Muscle layer of duodenum (tissue), 2 donors: ENCODE measurements around the gene LRRFIP2.

Source experiments
- H3K27ac ChIP-seq: one replicate; pipeline ENCODE4 v1.7.0; 2013; ENCODE audit warnings: mild to moderate bottlenecking, low read length
- H3K27me3 ChIP-seq: one replicate; pipeline ENCODE4 v1.7.0; 2013; ENCODE audit warnings: low read depth, mild to moderate bottlenecking, control low read depth, low read length
- H3K36me3 ChIP-seq, 2 donors: one replicate each; pipeline ENCODE4 v1.7.0; 2013; ENCODE audit warnings: low read length in 2 of 2, control low read depth in 1 of 2, mild to moderate bottlenecking in 1 of 2; ENCODE audit not compliant: insufficient read depth in 2 of 2, control insufficient read depth in 1 of 2
- H3K4me1 ChIP-seq, 2 donors: one replicate each; pipeline ENCODE4 v1.7.0; 2013; ENCODE audit warnings: low read length in 2 of 2, mild to moderate bottlenecking in 2 of 2, control low read depth in 1 of 2, moderate library complexity in 1 of 2; ENCODE audit not compliant: insufficient read depth in 2 of 2, control insufficient read depth in 1 of 2
- H3K4me3 ChIP-seq, 2 donors: one replicate each; pipeline ENCODE4 v1.7.0; 2013; ENCODE audit warnings: low read length in 2 of 2, low read depth in 1 of 2, mild to moderate bottlenecking in 1 of 2
- H3K9me3 ChIP-seq, 2 donors: one replicate each; pipeline ENCODE4 v1.7.0; 2013; ENCODE audit warnings: low read length in 2 of 2, control low read depth in 1 of 2, mild to moderate bottlenecking in 1 of 2; ENCODE audit not compliant: control insufficient read depth in 1 of 2
- donor health status: healthy.

Gene LRRFIP2

DNA sequence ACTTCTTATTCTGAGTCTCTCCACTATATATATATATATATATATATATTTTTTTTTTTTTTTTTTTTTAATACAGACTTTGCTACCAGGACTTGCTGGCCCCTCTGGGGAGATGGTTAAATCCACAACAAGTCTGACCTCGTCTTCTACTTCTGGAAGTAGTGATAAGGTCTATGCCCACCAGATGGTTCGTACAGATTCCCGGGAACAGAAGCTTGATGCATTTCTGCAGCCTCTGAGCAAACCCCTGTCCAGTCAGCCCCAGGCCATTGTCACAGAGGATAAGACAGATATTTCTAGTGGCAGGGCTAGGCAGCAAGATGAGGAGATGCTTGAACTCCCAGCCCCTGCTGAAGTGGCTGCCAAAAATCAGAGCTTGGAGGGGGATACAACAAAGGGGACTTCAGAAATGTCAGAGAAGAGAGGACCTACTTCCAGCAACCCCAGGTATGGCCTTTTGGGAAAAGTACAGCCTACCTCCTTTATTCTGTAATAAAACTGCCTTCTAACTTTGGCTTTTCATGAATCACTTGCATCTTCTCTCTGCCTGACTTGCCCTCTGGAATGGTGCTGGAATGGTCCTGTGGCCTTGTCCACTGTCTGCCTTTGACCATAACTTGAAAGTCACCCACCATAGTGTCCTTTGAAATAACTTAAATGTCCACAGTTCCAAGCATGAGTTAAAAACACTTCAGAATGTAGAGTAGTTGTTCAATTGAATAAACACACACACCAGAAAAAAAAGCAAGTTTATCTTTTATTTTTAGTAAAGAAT lies 148.6 kb downstream of the LRRFIP2 start:
- H3K27me3 ChIP-seq, result no peaks in the 10 kb centered on the region
- H3K9me3 ChIP-seq, result no peaks in the 10 kb centered on the region
- peaks cover 0 to 6% of the 10 kb centered on the region in 2 donors for H3K4me1 ChIP-seq
- peaks cover 40 to 56% of the 10 kb centered on the region in 2 donors for H3K36me3 ChIP-seq
- no peak overlapping the region for H3K27ac ChIP-seq
- H3K4me3 ChIP-seq, result no peak overlapping the region

DNA sequence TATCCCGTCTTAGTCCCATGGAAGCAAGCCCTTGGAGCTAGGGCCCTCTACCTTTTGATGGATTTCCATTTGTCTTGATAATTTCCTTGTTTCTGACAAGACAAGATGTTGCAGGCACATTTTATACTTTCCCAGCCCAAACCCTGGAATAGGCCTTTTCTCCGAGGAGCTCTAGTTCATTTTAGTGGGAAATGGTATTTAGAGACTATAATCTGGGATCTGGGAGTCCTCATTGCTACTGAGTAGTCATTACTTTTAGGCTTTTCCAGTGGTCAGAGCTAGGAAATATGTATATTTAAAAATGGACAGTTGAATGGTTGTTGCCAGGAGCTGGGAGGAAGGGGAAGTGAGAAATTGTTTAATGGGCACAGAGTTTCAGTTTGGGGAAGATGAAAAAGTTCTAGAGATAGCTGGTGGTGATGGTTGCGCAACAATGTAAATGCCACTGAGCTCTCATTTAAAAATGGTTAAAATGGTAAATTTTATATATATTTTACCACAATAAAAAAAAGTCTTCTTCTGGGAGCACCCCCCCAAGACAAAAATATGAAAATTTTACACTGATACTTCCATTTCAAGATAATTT lies 149.5 kb downstream of the LRRFIP2 start:
- H3K27ac ChIP-seq, result no peak overlapping the region
- peaks cover 48 to 61% of the 10 kb centered on the region in 2 donors for H3K36me3 ChIP-seq
- no peaks in the 10 kb centered on the region for H3K4me1 ChIP-seq
- no peak overlapping the region for H3K4me3 ChIP-seq
- no peaks in the 10 kb centered on the region for H3K9me3 ChIP-seq
- H3K27me3 ChIP-seq, result no peaks in the 10 kb centered on the region

DNA sequence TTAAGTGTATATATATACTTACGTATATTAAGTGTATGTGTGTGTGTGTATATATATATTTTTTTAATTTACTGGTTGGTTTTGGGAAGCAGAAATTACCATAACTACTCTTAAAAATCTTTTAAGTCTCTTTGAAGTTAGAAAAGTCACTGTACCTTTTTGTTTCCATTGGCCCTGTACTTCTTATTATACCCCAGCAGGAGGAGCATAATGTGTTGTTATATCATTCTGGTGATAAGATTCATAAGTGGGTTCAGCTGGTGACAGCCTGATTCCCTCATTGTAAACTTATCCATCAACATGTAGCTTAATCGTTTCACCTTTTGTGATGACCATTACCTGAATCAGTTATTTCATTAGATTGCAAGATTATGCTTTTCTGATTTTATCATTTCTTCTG lies 150.3 kb downstream of the LRRFIP2 start:
- Histone ChIP-seq H3K4me3 (no peak overlapping the region), H3K4me1 (no peaks in the 10 kb centered on the region), H3K36me3 (peaks cover 48 to 69% of the 10 kb centered on the region in 2 donors), H3K9me3 (no peaks in the 10 kb centered on the region), H3K27me3 (no peaks in the 10 kb centered on the region), H3K27ac (no peak overlapping the region)

DNA sequence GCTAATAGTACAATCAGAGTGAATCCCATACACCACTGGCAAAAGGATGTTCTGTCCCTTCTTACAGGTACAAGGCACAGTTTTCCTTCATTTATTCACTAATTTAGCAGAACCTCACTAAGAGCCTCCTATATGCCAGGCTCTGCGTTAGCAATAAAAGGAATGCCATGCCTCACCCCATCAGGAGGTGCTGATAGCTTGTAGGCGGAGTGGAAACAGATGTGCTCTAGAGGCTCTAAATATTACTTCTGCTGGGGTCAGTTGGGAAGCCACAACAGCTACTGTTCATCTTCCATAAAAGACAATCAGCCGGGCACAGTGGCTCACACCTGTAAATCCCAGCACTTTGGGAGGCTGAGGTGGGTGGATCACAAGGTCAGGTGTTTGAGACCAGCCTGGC lies 156.7 kb downstream of the LRRFIP2 start:
- Histone ChIP-seq H3K36me3 (peaks cover 62 to 92% of the 10 kb centered on the region in 2 donors), H3K4me1 (no peaks in the 10 kb centered on the region), H3K27me3 (no peaks in the 10 kb centered on the region), H3K4me3 (no peak overlapping the region), H3K9me3 (no peaks in the 10 kb centered on the region), H3K27ac (no peak overlapping the region)

DNA sequence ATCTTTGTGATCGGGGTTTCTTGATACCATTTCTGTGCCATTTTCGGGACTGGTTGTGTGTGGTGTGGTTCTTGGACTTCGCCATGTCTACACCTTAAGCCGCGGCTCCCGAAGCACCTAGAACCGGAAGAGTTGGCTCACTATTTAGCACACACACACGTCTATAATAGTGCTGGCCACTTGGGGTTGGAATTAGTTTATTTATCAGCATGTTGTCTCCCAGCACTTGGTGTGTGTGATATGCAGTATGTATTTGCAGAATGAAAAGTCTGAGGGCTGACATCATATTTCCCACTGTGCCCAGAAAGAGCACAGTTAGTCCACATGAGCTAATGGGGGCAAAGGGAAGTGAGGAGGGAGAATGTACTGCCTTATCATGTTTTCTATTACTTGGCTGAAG lies 157.5 kb downstream of the LRRFIP2 start:
- peaks cover 64 to 92% of the 10 kb centered on the region in 2 donors for H3K36me3 ChIP-seq
- H3K9me3 ChIP-seq, result no peaks in the 10 kb centered on the region
- no peaks in the 10 kb centered on the region for H3K27me3 ChIP-seq
- H3K4me3 ChIP-seq, result no peak overlapping the region
- no peak overlapping the region for H3K27ac ChIP-seq
- H3K4me1 ChIP-seq, result no peaks in the 10 kb centered on the region

DNA sequence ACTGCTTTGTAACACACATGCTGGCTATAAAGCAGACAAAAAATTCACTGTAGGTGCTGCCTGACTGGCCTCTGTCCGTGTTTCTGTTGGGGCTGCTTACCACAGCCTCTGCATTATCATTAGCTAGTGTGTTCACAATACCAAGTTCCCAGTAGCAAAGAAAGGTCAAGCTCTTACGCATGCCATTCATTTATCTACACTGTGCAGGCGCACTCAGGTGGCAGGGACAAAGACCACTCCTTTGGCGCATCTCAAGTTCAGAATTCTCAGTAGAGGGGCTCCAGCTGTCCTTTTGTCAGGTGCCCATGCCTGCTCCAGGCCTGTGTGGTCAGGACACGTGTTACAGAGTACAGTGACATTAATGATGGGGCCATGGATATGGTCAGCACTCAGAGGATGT lies 158.7 kb downstream of the LRRFIP2 start:
- Histone ChIP-seq H3K4me1 (no peaks in the 10 kb centered on the region), H3K27me3 (no peaks in the 10 kb centered on the region), H3K9me3 (no peaks in the 10 kb centered on the region), H3K27ac (no peak overlapping the region), H3K4me3 (no peak overlapping the region), H3K36me3 (peaks cover 58 to 84% of the 10 kb centered on the region in 2 donors)

DNA sequence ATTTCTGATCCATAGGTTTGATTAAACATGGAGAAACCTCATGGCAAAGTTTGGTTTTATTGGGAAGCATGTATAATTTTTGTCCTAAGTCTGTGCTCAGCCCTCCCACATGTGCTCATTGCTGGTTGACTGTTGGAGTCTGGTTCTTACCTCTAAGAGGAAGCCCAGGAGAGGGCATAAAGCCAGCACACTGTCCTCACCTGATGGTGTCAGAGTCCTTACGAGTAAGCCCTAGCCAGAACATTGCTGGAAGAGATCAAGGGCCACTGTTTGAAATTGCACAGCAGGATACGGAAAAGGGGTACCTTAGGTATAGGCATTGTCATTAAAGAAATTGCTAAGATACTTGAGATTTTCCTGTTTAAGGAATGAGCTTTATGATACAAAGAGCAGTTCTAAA lies 159.8 kb downstream of the LRRFIP2 start:
- H3K4me1 ChIP-seq, result no peaks in the 10 kb centered on the region
- H3K4me3 ChIP-seq, result no peak overlapping the region
- H3K9me3 ChIP-seq, result no peaks in the 10 kb centered on the region
- no peak overlapping the region for H3K27ac ChIP-seq
- no peaks in the 10 kb centered on the region for H3K27me3 ChIP-seq
- peaks cover 50 to 74% of the 10 kb centered on the region in 2 donors for H3K36me3 ChIP-seq
